IMR-90 (cell line): Measurements from ENCODE around the gene TIMM13.

Experiments
- BHLHE40 ChIP-seq: fragments of 150-350 bp; IDR thresholded peaks from 2 replicates; pipeline ENCODE4 v1.6.1; 2016; ENCODE audit warnings: mild to moderate bottlenecking, low read depth, low read length
- CEBPB ChIP-seq: IDR thresholded peaks from 2 replicates; pipeline ENCODE4 v1.6.1; 2012; ENCODE audit warnings: low read depth, low read length, improper control_type of control experiment
- ELK1 ChIP-seq: fragments of 150-350 bp; IDR thresholded peaks from 2 replicates; pipeline ENCODE4 v1.6.1; 2016; ENCODE audit warnings: low read depth, mild to moderate bottlenecking, low read length, moderate library complexity, borderline replicate concordance
- FOS ChIP-seq: fragments of 150-350 bp; IDR thresholded peaks from 2 replicates; pipeline ENCODE4 v1.6.1; 2016; ENCODE audit warnings: low read depth, low read length
- MAFK ChIP-seq: IDR thresholded peaks from 2 replicates; pipeline ENCODE4 v1.6.1; 2012; ENCODE audit warnings: low read depth, low read length, improper control_type of control experiment
- MXI1 ChIP-seq: IDR thresholded peaks from 2 replicates; pipeline ENCODE4 v1.6.1; 2012; ENCODE audit warnings: low read depth, mild to moderate bottlenecking, low read length, moderate library complexity, borderline replicate concordance
- NFE2L2 ChIP-seq: fragments of 150-350 bp; IDR thresholded peaks from 2 replicates; pipeline ENCODE4 v1.6.1; 2016; ENCODE audit warnings: low read depth, mild to moderate bottlenecking, low read length
- POLR2A ChIP-seq: IDR thresholded peaks from 2 replicates; pipeline ENCODE4 v1.6.1; 2012; ENCODE audit warnings: mild to moderate bottlenecking, low read depth, low read length
- RFX5 ChIP-seq: IDR thresholded peaks from 2 replicates; pipeline ENCODE4 v1.8.0; 2012; ENCODE audit warnings: low read depth, mild to moderate bottlenecking, low read length, moderate library complexity
- SMC3 ChIP-seq: fragments of 150-350 bp; IDR thresholded peaks from 2 replicates; pipeline ENCODE4 v1.6.1; 2016; ENCODE audit warnings: low read depth, mild to moderate bottlenecking, antibody characterized with exemption, low read length, moderate library complexity
- USF2 ChIP-seq: fragments of 150-350 bp; IDR thresholded peaks from 2 replicates; pipeline ENCODE4 v1.6.1; 2017; ENCODE audit warnings: mild to moderate bottlenecking, antibody characterized with exemption, low read length, low read depth
- TF ChIP-seq, protein P1 (sequence below): conservative IDR thresholded peaks from 2 replicates; pipeline ENCODE4 v1.5.1; 2012; ENCODE audit warnings: mild to moderate bottlenecking, low read depth, low read length, improper control_type of control experiment

DNA sequence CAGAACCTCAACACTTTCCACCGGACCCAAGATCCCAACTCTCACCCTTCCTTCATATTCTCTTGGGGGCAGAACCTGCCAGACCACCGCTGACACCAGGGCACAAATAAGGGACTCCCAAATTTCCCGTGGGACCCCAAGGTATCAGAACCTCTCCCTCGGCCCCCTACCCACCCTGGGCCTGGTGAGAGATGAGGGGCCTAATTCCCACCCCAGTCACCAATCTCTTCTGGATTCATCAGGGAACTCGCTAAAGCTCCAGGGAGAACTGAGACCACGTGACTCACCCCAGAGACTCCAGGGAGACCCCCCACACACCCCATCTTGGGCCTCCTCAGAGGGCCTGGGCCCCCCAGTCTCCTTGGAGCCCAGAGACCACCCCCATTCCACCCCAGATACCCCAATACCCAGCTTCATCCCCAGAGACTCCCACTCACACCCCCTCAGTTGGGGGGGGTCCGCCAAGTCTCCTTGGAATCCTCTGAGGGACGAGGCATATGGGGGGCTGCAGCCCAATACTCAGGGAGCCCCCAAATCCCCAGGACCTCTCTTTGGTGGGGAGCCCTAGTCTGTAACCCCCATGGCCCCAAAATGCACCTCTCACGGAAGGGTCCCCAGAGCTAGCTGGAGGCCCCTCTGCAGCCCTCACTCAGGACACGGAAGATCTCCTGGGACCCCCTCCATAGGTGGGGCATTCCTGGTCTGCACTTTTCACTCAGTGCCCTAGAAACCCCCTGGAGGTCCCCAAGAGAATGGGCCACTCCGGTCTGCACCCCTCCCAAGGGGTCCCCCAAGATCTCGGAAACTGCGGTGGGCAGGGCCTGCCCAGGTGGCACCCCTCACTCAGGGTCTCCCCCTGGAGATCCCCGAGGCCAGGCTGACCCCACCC lies 27.8 kb upstream of the TIMM13 start:
- TF ChIP-seq, protein P1, sequence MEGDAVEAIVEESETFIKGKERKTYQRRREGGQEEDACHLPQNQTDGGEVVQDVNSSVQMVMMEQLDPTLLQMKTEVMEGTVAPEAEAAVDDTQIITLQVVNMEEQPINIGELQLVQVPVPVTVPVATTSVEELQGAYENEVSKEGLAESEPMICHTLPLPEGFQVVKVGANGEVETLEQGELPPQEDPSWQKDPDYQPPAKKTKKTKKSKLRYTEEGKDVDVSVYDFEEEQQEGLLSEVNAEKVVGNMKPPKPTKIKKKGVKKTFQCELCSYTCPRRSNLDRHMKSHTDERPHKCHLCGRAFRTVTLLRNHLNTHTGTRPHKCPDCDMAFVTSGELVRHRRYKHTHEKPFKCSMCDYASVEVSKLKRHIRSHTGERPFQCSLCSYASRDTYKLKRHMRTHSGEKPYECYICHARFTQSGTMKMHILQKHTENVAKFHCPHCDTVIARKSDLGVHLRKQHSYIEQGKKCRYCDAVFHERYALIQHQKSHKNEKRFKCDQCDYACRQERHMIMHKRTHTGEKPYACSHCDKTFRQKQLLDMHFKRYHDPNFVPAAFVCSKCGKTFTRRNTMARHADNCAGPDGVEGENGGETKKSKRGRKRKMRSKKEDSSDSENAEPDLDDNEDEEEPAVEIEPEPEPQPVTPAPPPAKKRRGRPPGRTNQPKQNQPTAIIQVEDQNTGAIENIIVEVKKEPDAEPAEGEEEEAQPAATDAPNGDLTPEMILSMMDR: no peak
- TF ChIP-seq USF2 (no peak), MAFK (no peak), POLR2A (no peak), ELK1 (no peak), CEBPB (no peak), FOS (no peak), NFE2L2 (no peak), RFX5 (no peak), SMC3 (no peak), BHLHE40 (no peak), MXI1 (no peak)
